Sigmoid colon (tissue), 4 donors: ENCODE measurements around the gene PARP6.

Source experiments
- EP300 ChIP-seq, 4 donors: sonication (generic); formaldehyde crosslinking; IDR thresholded peaks; one replicate each; pipeline ENCODE4 v1.6.1; 2017; ENCODE audit warnings: antibody characterized with exemption in 4 of 4
- POLR2A ChIP-seq, 2 donors: fragments of 450-650 bp; IDR thresholded peaks; one replicate each; pipeline ENCODE4 v1.6.1; 2016; ENCODE audit warnings: antibody characterized with exemption in 2 of 2, mild to moderate bottlenecking in 2 of 2, moderate library complexity in 2 of 2
- POLR2AphosphoS5 ChIP-seq, 4 donors: sonication (generic); formaldehyde crosslinking; IDR thresholded peaks; one replicate each; pipeline ENCODE4 v1.6.1; 2017; ENCODE audit warnings: antibody characterized with exemption in 4 of 4
- TF ChIP-seq, protein P1 (sequence below), 4 experiments: fragments of 450-650 bp in 3 of 4; fragments of 200-600 bp in 1 of 4; IDR thresholded peaks; one replicate each; pipeline ENCODE4 v1.5.1; 2016 to 2019; ENCODE audit warnings: antibody characterized with exemption in 4 of 4, mild to moderate bottlenecking in 3 of 4, moderate library complexity in 2 of 4

DNA sequence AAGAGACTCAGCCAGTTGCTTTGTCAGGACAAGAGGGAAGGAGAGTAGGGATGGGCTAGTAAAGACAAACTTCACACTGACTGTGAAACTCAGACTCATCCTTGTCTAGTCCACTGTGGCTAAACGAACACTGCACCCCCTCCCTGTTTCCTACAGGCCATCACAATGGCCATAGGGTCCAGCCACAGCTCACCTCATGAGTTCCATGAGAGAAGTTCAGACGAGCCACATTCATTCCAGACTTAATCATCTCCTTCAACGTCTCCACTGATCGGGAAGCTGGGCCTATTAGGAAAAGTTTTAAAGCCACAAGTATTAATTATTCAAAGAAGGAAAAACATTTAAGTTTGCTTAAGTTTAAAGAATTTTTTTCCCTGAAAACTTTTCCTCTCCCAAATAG lies 55.1 kb downstream of the PARP6 start:
- TF ChIP-seq, protein P1, sequence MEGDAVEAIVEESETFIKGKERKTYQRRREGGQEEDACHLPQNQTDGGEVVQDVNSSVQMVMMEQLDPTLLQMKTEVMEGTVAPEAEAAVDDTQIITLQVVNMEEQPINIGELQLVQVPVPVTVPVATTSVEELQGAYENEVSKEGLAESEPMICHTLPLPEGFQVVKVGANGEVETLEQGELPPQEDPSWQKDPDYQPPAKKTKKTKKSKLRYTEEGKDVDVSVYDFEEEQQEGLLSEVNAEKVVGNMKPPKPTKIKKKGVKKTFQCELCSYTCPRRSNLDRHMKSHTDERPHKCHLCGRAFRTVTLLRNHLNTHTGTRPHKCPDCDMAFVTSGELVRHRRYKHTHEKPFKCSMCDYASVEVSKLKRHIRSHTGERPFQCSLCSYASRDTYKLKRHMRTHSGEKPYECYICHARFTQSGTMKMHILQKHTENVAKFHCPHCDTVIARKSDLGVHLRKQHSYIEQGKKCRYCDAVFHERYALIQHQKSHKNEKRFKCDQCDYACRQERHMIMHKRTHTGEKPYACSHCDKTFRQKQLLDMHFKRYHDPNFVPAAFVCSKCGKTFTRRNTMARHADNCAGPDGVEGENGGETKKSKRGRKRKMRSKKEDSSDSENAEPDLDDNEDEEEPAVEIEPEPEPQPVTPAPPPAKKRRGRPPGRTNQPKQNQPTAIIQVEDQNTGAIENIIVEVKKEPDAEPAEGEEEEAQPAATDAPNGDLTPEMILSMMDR (IDR thresholded peaks at IDR 0.05): no peak
- TF ChIP-seq EP300 (IDR thresholded peaks at IDR 0.05) (no peak), POLR2A (IDR thresholded peaks at IDR 0.05) (no peak), POLR2AphosphoS5 (IDR thresholded peaks at IDR 0.05) (no peak)
